Hepatocyte (in vitro differentiated cells): Measurements from ENCODE around the gene PRRC2C. TPM values are rescaled to one million over a fixed set of nuclear protein-coding genes. Genes with fewer than 3 reads are reported as not detected.

Source experiments
- DNase-seq: peaks from one replicate; pipeline ENCODE4 v3.0.0-alpha.2; 2016; ENCODE audit warnings: low spot score
- H2AFZ ChIP-seq: fragments of 200-600 bp; sonication (generic); 2 replicates; pipeline ENCODE4 v1.6.0; 2016; ENCODE audit warnings: antibody characterized with exemption, mild to moderate bottlenecking
- H3K27ac ChIP-seq: fragments of 200-600 bp; sonication (generic); 2 replicates; pipeline ENCODE4 v1.5.1; 2016; ENCODE audit warnings: mild to moderate bottlenecking
- H3K27me3 ChIP-seq: fragments of 200-600 bp; sonication (generic); 2 replicates; pipeline ENCODE4 v1.6.1; 2016
- H3K36me3 ChIP-seq: fragments of 200-600 bp; sonication (generic); replicated peaks from 2 replicates; pipeline ENCODE4 v1.5.1; 2016; ENCODE audit warnings: low read depth; ENCODE audit not compliant: insufficient read depth
- H3K4me1 ChIP-seq: fragments of 200-600 bp; sonication (generic); 2 replicates; pipeline ENCODE4 v1.5.1; 2016; ENCODE audit warnings: mild to moderate bottlenecking, moderate library complexity; ENCODE audit not compliant: insufficient read depth
- H3K4me2 ChIP-seq: fragments of 200-600 bp; sonication (generic); 2 replicates; pipeline ENCODE4 v1.6.0; 2016
- H3K4me3 ChIP-seq: fragments of 200-600 bp; sonication (generic); 2 replicates; pipeline ENCODE4 v1.5.1; 2016; ENCODE audit warnings: mild to moderate bottlenecking
- H3K79me2 ChIP-seq: fragments of 200-600 bp; sonication (generic); 2 replicates; pipeline ENCODE4 v1.6.0; 2017; ENCODE audit warnings: mild to moderate bottlenecking
- H3K9me2 ChIP-seq: fragments of 200-600 bp; sonication (generic); replicated peaks from 2 replicates; pipeline ENCODE4 v1.6.0; 2017; ENCODE audit warnings: mild to moderate bottlenecking; ENCODE audit not compliant: insufficient read depth
- H3K9me3 ChIP-seq: fragments of 200-600 bp; sonication (generic); 2 replicates; pipeline ENCODE4 v1.5.1; 2016; ENCODE audit warnings: low read depth, mild to moderate bottlenecking
- H4K20me1 ChIP-seq: fragments of 200-600 bp; sonication (generic); 2 replicates; pipeline ENCODE4 v1.6.0; 2016; ENCODE audit warnings: mild to moderate bottlenecking; ENCODE audit not compliant: insufficient read depth, poor library complexity, severe bottlenecking
- CTCF ChIP-seq: fragments of 200-600 bp; sonication (generic); IDR thresholded peaks from 2 replicates; pipeline ENCODE4 v1.5.1; 2016; ENCODE audit warnings: antibody characterized with exemption, mild to moderate bottlenecking; ENCODE audit not compliant: poor library complexity
- EZH2 ChIP-seq: fragments of 200-600 bp; sonication (generic); IDR thresholded peaks from 2 replicates; pipeline ENCODE4 v1.6.1; 2016; ENCODE audit warnings: antibody characterized with exemption, mild to moderate bottlenecking, borderline replicate concordance
- EZH2phosphoT487 ChIP-seq: fragments of 200-600 bp; sonication (generic); IDR thresholded peaks from one replicate; pipeline ENCODE4 v1.6.1; 2018; ENCODE audit warnings: antibody characterized with exemption, mild to moderate bottlenecking, low read depth, moderate library complexity; ENCODE audit not compliant: unreplicated experiment, severe bottlenecking
- WGBS: methylation state at CpG from one replicate; pipeline ENCODE4 v1.1.6; 2016; ENCODE audit warnings: low lambda C conversion rate; ENCODE audit errors: missing lambda C conversion rate; 5-methylcytosine and 5-hydroxymethylcytosine counted together
- polyA plus RNA-seq: library from polyadenylated mRNA; unstranded; fragments of >200 nt; fragmentation: Nextera tagmentation; extraction: Ambion mirVana; gene quantifications from 2 replicates; pipeline ENCODE4 v1.2.1, GENCODE V29; 2016
- total RNA-seq: library from RNA; depleted of rRNA; stranded (reverse); fragments of >200 nt; gene quantifications from 2 replicates; pipeline ENCODE4 v1.2.3, GENCODE V29; 2014

Gene PRRC2C
- total and polyA plus RNA-seq, 2 experiments from 2014 or later = 85.2 to 120 TPM

- peaks cover 100% of the 10 kb centered on the region for H4K20me1 ChIP-seq
Measured at GRCh38 chr1:171501305-171502024, 16.1 kb downstream of the PRRC2C start.

GRCh38 chr1:171506525-171507304 is 21.4 kb downstream of the PRRC2C start:
- DNase-seq = no peak
- peaks cover 100% of the 10 kb centered on the region for H4K20me1 ChIP-seq
- no peaks in the 10 kb centered on the region for H3K36me3 ChIP-seq
- no peaks in the 10 kb centered on the region for H3K27me3 ChIP-seq
- no peaks in the 10 kb centered on the region for H3K9me3 ChIP-seq
- no peaks in the 10 kb centered on the region for H3K9me2 ChIP-seq
- no peak overlapping the region for H3K4me2 ChIP-seq
- peaks cover 100% of the 10 kb centered on the region for H3K79me2 ChIP-seq
- H3K4me3 ChIP-seq = no peak overlapping the region
- peaks cover 3% of the 10 kb centered on the region for H3K4me1 ChIP-seq
- TF ChIP-seq EZH2phosphoT487 (no peak), CTCF (no peak), EZH2 (no peak)
- H3K27ac ChIP-seq = no peak overlapping the region
- H2AFZ ChIP-seq = no peak overlapping the region
- WGBS = 23% methylated on average over 1 of the region's 1 CpG

More at GRCh38 chr1:171501305-171502024, 16.1 kb downstream of the PRRC2C start:
- Histone ChIP-seq H3K4me1 (no peaks in the 10 kb centered on the region), H3K9me2 (no peaks in the 10 kb centered on the region), H2AFZ (no peak overlapping the region), H3K79me2 (peaks cover 100% of the 10 kb centered on the region), H3K9me3 (no peaks in the 10 kb centered on the region), H3K27me3 (no peaks in the 10 kb centered on the region), H3K4me3 (no peak overlapping the region), H3K4me2 (no peak overlapping the region), H3K36me3 (no peaks in the 10 kb centered on the region), H3K27ac (no peak overlapping the region)
- TF ChIP-seq CTCF = no peak
- no peak for TF ChIP-seq EZH2
- no peak for TF ChIP-seq EZH2phosphoT487
- DNase-seq = no peak

GRCh38 chr1:171507435-171507834 is 22.1 kb downstream of the PRRC2C start:
- Histone ChIP-seq H2AFZ (no peak overlapping the region), H3K27ac (no peak overlapping the region), H3K27me3 (no peaks in the 10 kb centered on the region), H4K20me1 (peaks cover 99% of the 10 kb centered on the region), H3K4me1 (peaks cover 3% of the 10 kb centered on the region), H3K79me2 (peaks cover 100% of the 10 kb centered on the region), H3K9me3 (no peaks in the 10 kb centered on the region), H3K36me3 (no peaks in the 10 kb centered on the region), H3K4me2 (no peak overlapping the region), H3K4me3 (no peak overlapping the region), H3K9me2 (no peaks in the 10 kb centered on the region)
- DNase-seq = no peak
- no peak for TF ChIP-seq EZH2phosphoT487
- no peak for TF ChIP-seq CTCF
- TF ChIP-seq EZH2 = no peak
- 95% methylated on average over 4 of the region's 4 CpGs for WGBS
